Daoy (cell line): Measurements from ENCODE around the gene RSPH6A. TPM values are rescaled to one million over a fixed set of nuclear protein-coding genes. Genes with fewer than 3 reads are reported as not detected.

Experiments used
- DNase-seq: peaks from one replicate; pipeline ENCODE4 v3.0.0-alpha.2; 2015; ENCODE audit warnings: low read depth
- total RNA-seq: library from RNA; depleted of rRNA; stranded (reverse); fragments of >200 nt; shearing (Covaris generic); gene quantifications from 2 replicates; pipeline ENCODE4 v1.2.3, GENCODE V29; 2014

RSPH6A gene
- total RNA-seq, 1 experiment from 2014 or later: 0.06 TPM

- DNase-seq: no peak
These were observed 10.1 kb upstream of the RSPH6A start for GRCh38 chr19:45825263-45825605.

GRCh38 chr19:45824531-45825262 lies 9.6 kb upstream of the RSPH6A start:
- DNase-seq: no peak

- DNase-seq: no peak
These were observed 8.9 kb upstream of the RSPH6A start for GRCh38 chr19:45824041-45824471.

GRCh38 chr19:45823182-45823581 lies 8.1 kb upstream of the RSPH6A start:
- DNase-seq: no peak

GRCh38 chr19:45822716-45823115 lies 7.6 kb upstream of the RSPH6A start:
- no peak for DNase-seq

- DNase-seq: no peak
These were observed 6.5 kb upstream of the RSPH6A start for GRCh38 chr19:45821570-45821969.

GRCh38 chr19:45821103-45821521 lies 6.0 kb upstream of the RSPH6A start:
- DNase-seq: no peak

GRCh38 chr19:45820413-45821102 lies 5.5 kb upstream of the RSPH6A start:
- no peak for DNase-seq

GRCh38 chr19:45819769-45820168 lies 4.7 kb upstream of the RSPH6A start:
- no peak for DNase-seq

GRCh38 chr19:45817725-45818301 lies 2.7 kb upstream of the RSPH6A start:
- DNase-seq: peak; percentile 36

- peak; percentile 95 for DNase-seq
These were observed 2.1 kb upstream of the RSPH6A start for GRCh38 chr19:45817010-45817724.

GRCh38 chr19:45816236-45817009 lies 1.3 kb upstream of the RSPH6A start:
- DNase-seq: no peak

GRCh38 chr19:45815481-45816216 lies 541 bp upstream of the RSPH6A start:
- DNase-seq: no peak

GRCh38 chr19:45814166-45814780 lies 835 bp downstream of the RSPH6A start:
- DNase-seq: no peak

GRCh38 chr19:45812297-45812696 lies 2.8 kb downstream of the RSPH6A start:
- DNase-seq: no peak

- peak; percentile 43 for DNase-seq
These were observed 5.4 kb downstream of the RSPH6A start for GRCh38 chr19:45809643-45810159.

- DNase-seq: no peak
These were observed 9.4 kb downstream of the RSPH6A start for GRCh38 chr19:45805719-45806118.

- no peak for DNase-seq
These were observed 10.2 kb downstream of the RSPH6A start for GRCh38 chr19:45804959-45805230.

GRCh38 chr19:45804140-45804958 lies 10.8 kb downstream of the RSPH6A start:
- DNase-seq: no peak
